A549 (cell line): ENCODE results near the gene CALHM6.

Experiments used
- CBX2 ChIP-seq: fragments of 200-600 bp; sonication (generic); IDR thresholded peaks from 2 replicates; pipeline ENCODE4 v1.6.1; 2016; ENCODE audit warnings: low read depth, mild to moderate bottlenecking, borderline replicate concordance
- CTCF ChIP-seq: fragments of >200 bp; sonication (Bioruptor Twin); formaldehyde crosslinking; IDR thresholded peaks from 3 replicates; pipeline ENCODE4 v1.5.1; 2016
- JUN ChIP-seq, 2 experiments: fragments of >200 bp; sonication (Bioruptor Twin); formaldehyde crosslinking; IDR thresholded peaks; 2 replicates in 1 of 2; 3 replicates in 1 of 2; pipeline ENCODE4 v1.6.1; 2016 to 2017
- JUNB ChIP-seq: fragments of >200 bp; sonication (Bioruptor Twin); formaldehyde crosslinking; IDR thresholded peaks from 2 replicates; pipeline ENCODE4 v1.6.1; 2016
- MYC ChIP-seq: IDR thresholded peaks from 2 replicates; pipeline ENCODE4 v1.6.1; 2012; ENCODE audit warnings: mild to moderate bottlenecking, inconsistent platforms, low read length, improper control_type of control experiment, borderline replicate concordance
- NR3C1 ChIP-seq: fragments of >200 bp; sonication (Bioruptor Twin); formaldehyde crosslinking; IDR thresholded peaks from 3 replicates; pipeline ENCODE4 v1.6.1; 2017
- PHF8 ChIP-seq: fragments of 200-600 bp; sonication (generic); IDR thresholded peaks from 2 replicates; pipeline ENCODE4 v1.6.1; 2016; ENCODE audit warnings: low read depth, mild to moderate bottlenecking, antibody characterized with exemption, moderate library complexity, borderline replicate concordance
- RFX5 ChIP-seq: fragments of 450-650 bp; IDR thresholded peaks from 2 replicates; pipeline ENCODE4 v1.7.1; 2014; ENCODE audit warnings: antibody characterized with exemption, mild to moderate bottlenecking, moderate library complexity
- ZSCAN20 ChIP-seq: fragments of 250-450 bp; sonication (Bioruptor Pico); IDR thresholded peaks from 2 replicates; pipeline ENCODE4 v1.8.0; 2022; ENCODE audit warnings: mild to moderate bottlenecking, moderate library complexity

- TF ChIP-seq JUN (IDR thresholded peaks at IDR 0.05): no peak
- TF ChIP-seq CTCF: no peak
- TF ChIP-seq RFX5: no peak
- TF ChIP-seq ZSCAN20: no peak
- TF ChIP-seq JUNB: no peak
- TF ChIP-seq CBX2: no peak
- no peak for TF ChIP-seq NR3C1
- no peak for TF ChIP-seq PHF8
- no peak for TF ChIP-seq MYC
Observed at GRCh38 chr6:116434056-116434725, 27.0 kb upstream of the CALHM6 start.
